ENCODE results near the gene KLF9.

- TF ChIP-seq CTCF (IDR thresholded peaks at IDR 0.05) (no peak), POLR2A (IDR thresholded peaks at IDR 0.05) (no peak), POLR2AphosphoS5 (IDR thresholded peaks at IDR 0.05) (no peak)
Measured at GRCh38 chr9:70382046-70382708, 32.3 kb downstream of the KLF9 start.
